Naive thymus-derived CD8-positive, alpha-beta T cell (primary cell): ENCODE data around the gene DNASE2. TPM values are rescaled to one million over a fixed set of nuclear protein-coding genes. Genes with fewer than 3 reads are reported as not detected.
"Not testable (repeated sequence)": the region's sequence is repeated elsewhere in the genome, so short reads cannot be mapped to it uniquely, and the experiment has no call there.

Experiments
- ATAC-seq, 2 donors: fragments of 150-1000 bp; cut with Tn5 transposase in 1 of 2; sonication (Bioruptor Pico), chemical (Tn5 transposase) in 1 of 2; 1 replicate in 1 of 2; 2 replicates in 1 of 2; pipeline ENCODE4 v1.10.0; 2021; ENCODE audit warnings: mild to moderate bottlenecking in 2 of 2, moderate library complexity in 2 of 2
- POLR2A ChIA-PET: fragments of 350-600 bp; sonication (Branson Sonifier 250); formaldehyde crosslinking; loops from one replicate; lab custom pipeline; 2021; ENCODE audit warnings: antibody characterized with exemption; lab: Charles Lee
- DNase-seq, 10 donors: peaks; one replicate each; pipeline versions ENCODE4 v3.0.0 to v3.0.0-alpha.2; 2020 to 2022
- H3K27ac Mint-ChIP-seq, 10 donors: one replicate each; pipeline ENCODE4 v1.8.0; 2020 to 2022; ENCODE audit warnings: mild to moderate bottlenecking in 10 of 10, mixed read lengths in 10 of 10, moderate library complexity in 4 of 10, inconsistent platforms in 1 of 10
- H3K27me3 Mint-ChIP-seq, 5 donors: one replicate each; pipeline ENCODE4 v1.8.0; 2021 to 2022; ENCODE audit warnings: mixed read lengths in 5 of 5
- H3K36me3 Mint-ChIP-seq, 3 donors: one replicate each; pipeline ENCODE4 v1.8.0; 2020 to 2022; ENCODE audit warnings: mixed read lengths in 3 of 3, mild to moderate bottlenecking in 2 of 3, inconsistent platforms in 1 of 3
- H3K4me1 Mint-ChIP-seq, 4 donors: one replicate each; pipeline ENCODE4 v1.8.0; 2021 to 2022; ENCODE audit warnings: mixed read lengths in 4 of 4
- H3K4me3 Mint-ChIP-seq, 10 donors: one replicate each; pipeline ENCODE4 v1.8.0; 2020 to 2022; ENCODE audit warnings: mild to moderate bottlenecking in 10 of 10, mixed read lengths in 10 of 10, moderate library complexity in 6 of 10, inconsistent platforms in 1 of 10
- H3K9me3 Mint-ChIP-seq, 9 donors: one replicate each; pipeline ENCODE4 v1.8.0; 2020 to 2022; ENCODE audit warnings: mixed read lengths in 9 of 9, mild to moderate bottlenecking in 3 of 9, inconsistent platforms in 1 of 9, moderate library complexity in 1 of 9
- polyA plus RNA-seq, 3 donors: library from polyadenylated mRNA; unstranded; fragments of 300-500 nt; fragmentation: Illumina TruSeq; gene quantifications; one replicate each; pipeline ENCODE4 v1.2.3, GENCODE V29; 2021
- total RNA-seq, 8 experiments: library from RNA in 2 of 8; stranded (reverse) in 2 of 8; gene quantifications; one replicate each; pipeline ENCODE4 v1.2.3 and lab custom pipeline; 2021 to 2026

The DNASE2 gene, protein sequence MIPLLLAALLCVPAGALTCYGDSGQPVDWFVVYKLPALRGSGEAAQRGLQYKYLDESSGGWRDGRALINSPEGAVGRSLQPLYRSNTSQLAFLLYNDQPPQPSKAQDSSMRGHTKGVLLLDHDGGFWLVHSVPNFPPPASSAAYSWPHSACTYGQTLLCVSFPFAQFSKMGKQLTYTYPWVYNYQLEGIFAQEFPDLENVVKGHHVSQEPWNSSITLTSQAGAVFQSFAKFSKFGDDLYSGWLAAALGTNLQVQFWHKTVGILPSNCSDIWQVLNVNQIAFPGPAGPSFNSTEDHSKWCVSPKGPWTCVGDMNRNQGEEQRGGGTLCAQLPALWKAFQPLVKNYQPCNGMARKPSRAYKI
- 10 to 100 TPM; 26.2 to 27.3 TPM for total RNA-seq
- polyA plus RNA-seq = 10 to 100 TPM; 46.1 to 49.5 (median 46.2) TPM
- total RNA-seq (lab: John Stamatoyannopoulos, UW) = 15.3 to 30.2 (median 22.7) reads per million in 6 experiments

DNA sequence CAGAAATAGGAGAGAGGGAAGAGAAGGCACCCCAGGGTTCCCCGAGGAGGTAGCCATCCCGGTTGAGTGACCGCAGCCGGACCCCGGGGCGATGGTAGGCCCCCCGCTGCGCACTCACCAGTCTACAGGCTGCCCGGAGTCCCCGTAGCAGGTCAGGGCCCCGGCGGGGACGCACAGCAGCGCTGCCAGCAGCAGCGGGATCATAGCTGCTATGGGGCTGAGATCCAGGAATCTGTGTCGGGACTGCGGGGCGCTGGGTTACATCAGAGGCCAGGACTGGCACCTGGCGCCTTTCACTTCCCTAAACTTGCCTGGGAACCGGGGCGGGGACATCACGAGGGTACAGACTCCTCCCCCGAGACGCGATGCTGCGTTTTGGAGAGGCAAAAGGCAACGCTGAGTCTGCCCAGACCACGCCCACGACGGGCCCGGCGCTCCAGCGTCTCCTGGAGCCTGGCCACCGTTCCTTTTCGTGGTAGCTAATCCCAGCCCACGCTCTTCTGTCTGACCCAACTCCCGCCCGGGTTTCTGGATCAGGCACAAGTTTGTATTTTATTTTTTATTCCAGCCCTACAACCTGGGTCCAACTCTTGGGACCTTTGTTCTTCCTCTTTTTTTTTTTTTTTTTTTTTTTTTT, at the start of gene DNASE2:
TSS of gene DNASE2 (minus strand) at position 278 of the 637 bp plus-strand sequence. CDS start at position 204, 74 bp downstream.
- POLR2A ChIA-PET = interaction anchor here (0.5 to 5.7 kb wide), 13 partner anchors 8 to 159 kb away, joined by 3 to 35 read pairs (median 4); partner anchors contain the start of genes FARSA, GCDH and SYCE2
- Mint-ChIP-seq H3K27me3 (no peaks in the 10 kb centered on the region), H3K36me3 (peaks cover 0 to 27% (median 12%) of the 10 kb centered on the region in 3 donors), H3K4me3 (peak within 1 kb of the TSS; percentile 83 to 91 (median 89)), H3K4me1 (peaks cover 9 to 31% (median 28%) of the 10 kb centered on the region in 4 donors), H3K9me3 (peaks cover 0 to 7% (median 0%) of the 10 kb centered on the region in 9 donors), H3K27ac (peak within 1 kb of the TSS; percentile 82 to 93 (median 90))
- peak; percentile 70 to 93 (median 83) for DNase-seq
- ATAC-seq = peak; percentile 67 to 75

DNA sequence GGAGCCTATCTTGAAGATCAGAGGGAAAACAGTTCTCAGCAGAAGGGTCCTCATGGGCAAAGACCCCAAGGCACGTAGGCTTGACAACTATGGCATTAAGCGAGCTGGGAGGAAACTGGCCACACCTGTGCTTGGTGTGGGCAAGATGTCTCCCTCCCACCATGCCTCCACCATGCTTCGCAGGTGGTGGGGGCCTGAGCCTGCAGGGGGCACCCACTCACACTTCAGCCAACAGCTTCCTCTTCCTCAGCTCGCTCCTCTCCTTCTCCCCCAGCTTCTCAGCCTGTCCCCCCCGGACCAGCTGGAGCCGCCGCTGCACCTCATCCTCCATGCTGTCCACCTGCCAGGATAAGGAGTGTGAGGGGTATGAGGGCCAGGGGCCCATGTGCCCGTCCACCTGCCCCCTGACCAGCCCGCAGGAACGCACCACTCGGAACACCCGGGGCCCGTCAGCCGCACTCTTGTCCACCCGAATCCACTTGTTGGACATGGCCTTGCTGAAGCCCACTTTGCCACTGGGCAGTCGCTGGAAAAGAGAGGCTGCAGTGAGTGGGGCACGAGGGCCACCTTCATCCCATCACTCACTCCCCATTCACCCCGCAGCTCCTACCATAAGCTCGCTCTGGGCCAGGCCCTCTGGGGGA, 48.9 kb upstream of the DNASE2 start:
- Mint-ChIP-seq H3K36me3 (peaks cover 0 to 57% (median 11%) of the 10 kb centered on the region in 3 donors), H3K9me3 (no peaks in the 10 kb centered on the region), H3K27ac (no peak overlapping the region), H3K4me3 (no peak overlapping the region), H3K27me3 (no peaks in the 10 kb centered on the region), H3K4me1 (peaks cover 14 to 32% (median 26%) of the 10 kb centered on the region in 4 donors)
- POLR2A ChIA-PET = interaction anchor here (1.6 to 6.0 kb wide), 2 partner anchors 12 to 39 kb away, joined by 5 to 122 read pairs; partner anchors contain the start of genes GCDH and SYCE2
- ATAC-seq (no peak), DNase-seq (no peak)

DNA sequence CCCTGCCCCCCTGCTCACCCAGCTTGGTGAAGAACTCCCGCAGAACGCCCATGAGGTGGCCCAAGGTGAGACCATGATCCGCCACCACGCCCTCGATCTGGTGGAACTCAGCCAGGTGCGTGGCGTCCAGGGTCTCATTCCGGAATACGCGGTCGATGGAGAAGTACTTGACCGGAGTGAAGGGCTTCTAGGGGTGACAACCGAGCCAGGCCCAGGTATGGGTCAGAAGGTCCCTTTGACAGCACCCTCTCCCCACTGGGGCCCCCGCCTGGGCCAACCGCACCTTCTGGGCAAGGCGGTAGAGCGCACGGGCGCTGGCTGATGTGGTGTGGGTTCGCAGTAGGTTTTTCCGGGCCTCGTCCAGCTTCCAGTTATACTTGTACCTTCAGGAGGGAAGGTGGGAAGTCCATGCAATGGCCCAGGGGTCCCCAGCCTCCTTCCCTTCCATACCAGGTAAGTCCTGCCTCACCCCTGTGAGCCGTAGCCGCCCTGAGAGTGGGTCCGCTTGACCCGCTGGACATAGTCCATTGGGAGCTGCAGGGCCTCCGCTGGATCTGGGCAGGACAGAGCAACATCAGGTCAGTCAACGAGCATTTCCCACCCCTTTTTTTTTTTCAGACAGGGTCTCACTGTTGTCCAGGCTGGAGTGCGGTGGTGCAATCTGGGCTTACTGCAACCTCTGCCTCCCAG, 43.5 kb upstream of the DNASE2 start:
- no peak for ATAC-seq
- Mint-ChIP-seq H3K4me1 (peaks cover 0 to 5% (median 3%) of the 10 kb centered on the region in 4 donors), H3K27ac (no peak overlapping the region), H3K36me3 (peaks cover 0 to 68% (median 23%) of the 10 kb centered on the region in 3 donors), H3K9me3 (no peaks in the 10 kb centered on the region), H3K27me3 (no peaks in the 10 kb centered on the region), H3K4me3 (no peak overlapping the region)
- DNase-seq = no peak
- POLR2A ChIA-PET = interaction anchor here (0.9 to 12.8 kb wide), 3 partner anchors 7 to 176 kb away, joined by 3 to 122 read pairs (median 3); partner anchors contain the start of gene FARSA

DNA sequence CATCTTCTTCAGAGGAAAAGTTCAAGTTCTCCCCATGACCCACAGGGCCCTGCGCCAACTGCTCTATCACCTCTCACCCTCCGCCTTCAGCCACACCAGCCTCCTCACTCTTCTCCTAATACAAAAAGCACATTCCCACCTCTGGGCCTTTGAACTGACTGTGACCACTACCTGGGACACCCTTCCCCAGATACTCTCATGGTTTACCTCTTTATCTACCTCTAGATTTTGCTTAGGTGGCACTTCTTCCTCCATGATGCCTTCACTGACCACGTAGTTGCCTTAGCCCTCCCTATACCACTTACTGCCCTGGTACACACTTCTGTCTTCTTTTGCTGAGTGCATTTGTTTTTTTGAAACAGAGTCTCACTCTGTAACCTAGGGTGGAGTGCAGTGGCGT, 41.7 kb upstream of the DNASE2 start:
- no peak for DNase-seq
- peaks cover 0 to 2% (median 0%) of the 10 kb centered on the region in 5 donors for H3K27me3 Mint-ChIP-seq
- no peaks in the 10 kb centered on the region for H3K9me3 Mint-ChIP-seq
- H3K4me1 Mint-ChIP-seq = peaks cover 6 to 14% (median 13%) of the 10 kb centered on the region in 4 donors
- peaks cover 0 to 51% (median 19%) of the 10 kb centered on the region in 3 donors for H3K36me3 Mint-ChIP-seq
- ATAC-seq = no peak
- peak overlapping the region in 4 of 10 donors; percentile 7 to 86 (median 50) for H3K27ac Mint-ChIP-seq
- POLR2A ChIA-PET = interaction anchor here (1.4 to 12.8 kb wide), 2 partner anchors 9 to 10 kb away, joined by 3 to 122 read pairs; partner anchors contain the start of gene FARSA
- peak overlapping the region in 1 of 10 donors; percentile 33 for H3K4me3 Mint-ChIP-seq

DNA sequence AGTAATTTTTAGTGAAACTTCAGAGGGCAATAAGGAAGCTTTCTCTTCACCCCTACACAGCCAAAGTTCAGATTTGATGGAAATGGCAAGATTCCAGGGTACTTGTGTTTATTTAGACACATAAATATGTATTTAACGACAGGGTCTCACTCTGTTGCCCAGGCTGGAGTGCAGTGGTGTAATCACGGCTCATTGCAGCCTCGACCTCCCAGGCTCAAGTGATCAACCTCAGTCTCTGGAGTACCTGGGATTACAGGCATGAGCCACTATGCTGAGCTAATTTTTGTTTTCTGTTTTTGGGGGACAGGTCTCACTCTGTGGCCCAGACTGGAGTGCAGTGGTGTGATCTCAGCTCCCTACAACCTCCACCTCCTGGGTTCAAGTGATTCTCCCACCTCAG, 39.8 kb upstream of the DNASE2 start:
- H3K4me3 Mint-ChIP-seq = peak overlapping the region in 1 of 10 donors; percentile 12
- no peaks in the 10 kb centered on the region for H3K9me3 Mint-ChIP-seq
- DNase-seq (no peak), ATAC-seq (no peak)
- peak overlapping the region in 5 of 10 donors; percentile 7 to 59 (median 47) for H3K27ac Mint-ChIP-seq
- peaks cover 6 to 20% (median 13%) of the 10 kb centered on the region in 4 donors for H3K4me1 Mint-ChIP-seq
- peaks cover 0 to 34% (median 13%) of the 10 kb centered on the region in 3 donors for H3K36me3 Mint-ChIP-seq
- peaks cover 0 to 2% (median 0%) of the 10 kb centered on the region in 5 donors for H3K27me3 Mint-ChIP-seq
- POLR2A ChIA-PET = interaction anchor here (0.7 to 12.8 kb wide), 3 partner anchors 11 to 174 kb away, joined by 3 to 122 read pairs (median 6); partner anchors contain the start of gene FARSA

DNA sequence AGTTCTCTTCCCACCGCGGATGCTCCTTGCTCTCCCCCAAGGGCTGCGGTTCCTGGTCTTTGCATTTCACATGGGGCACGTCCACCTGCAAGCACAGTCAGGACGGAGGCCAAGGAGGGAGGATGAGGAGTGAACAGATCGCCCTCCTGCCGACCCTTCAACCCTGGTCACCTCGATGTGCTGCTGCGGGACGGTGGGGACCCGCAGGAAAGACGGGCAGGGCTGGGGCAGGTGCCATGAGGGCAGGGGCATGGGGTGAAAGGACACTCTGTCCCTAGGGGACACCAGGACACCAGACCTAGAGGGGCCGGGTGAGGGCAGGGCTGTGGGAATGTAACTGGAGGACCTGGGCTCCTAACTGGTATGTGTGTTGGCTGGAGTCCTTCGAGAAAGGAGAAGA, 37.0 kb upstream of the DNASE2 start:
- Mint-ChIP-seq H3K27me3 (peaks cover 0 to 2% (median 0%) of the 10 kb centered on the region in 5 donors), H3K4me1 (peaks cover 17 to 47% (median 28%) of the 10 kb centered on the region in 4 donors), H3K4me3 (peak overlapping the region in 9 of 10 donors; percentile 7 to 77 (median 66)), H3K9me3 (no peaks in the 10 kb centered on the region), H3K36me3 (peaks cover 0 to 6% (median 5%) of the 10 kb centered on the region in 3 donors), H3K27ac (peak overlapping the region in 3 of 10 donors; percentile 24 to 96 (median 67))
- ATAC-seq (no peak), DNase-seq (no peak)
- POLR2A ChIA-PET = interaction anchor here (1.0 to 12.8 kb wide), 5 partner anchors 14 to 47 kb away, joined by 3 to 122 read pairs (median 9); partner anchors contain the start of genes DNASE2, FARSA and GCDH

DNA sequence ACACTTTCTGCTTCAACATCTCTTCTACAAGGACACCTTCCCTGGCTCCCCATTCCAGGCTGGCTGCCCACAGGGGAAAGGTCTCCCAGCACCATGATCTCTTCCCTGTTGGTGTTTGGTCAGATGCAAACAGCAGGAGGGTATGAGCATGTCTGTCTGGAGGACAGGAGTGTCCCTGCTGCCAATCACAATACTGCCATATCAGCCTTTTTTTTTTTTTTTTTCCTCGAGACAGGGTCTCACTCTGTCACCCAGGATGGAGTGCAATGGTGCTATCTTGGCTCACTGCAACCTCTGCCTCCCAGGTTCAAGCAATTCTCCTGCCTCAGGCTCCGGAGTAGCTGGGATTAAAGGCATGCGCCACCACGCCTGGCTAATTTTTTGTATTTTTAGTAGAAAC, 34.6 kb upstream of the DNASE2 start:
- Mint-ChIP-seq H3K4me3 (peak overlapping the region in 3 of 10 donors; percentile 28 to 37 (median 36)), H3K4me1 (peaks cover 15 to 50% (median 30%) of the 10 kb centered on the region in 4 donors), H3K27ac (peak overlapping the region in 5 of 10 donors; percentile 16 to 82 (median 55))
- not testable (repeated sequence) for DNase-seq, H3K27me3 Mint-ChIP-seq, H3K36me3 Mint-ChIP-seq, ATAC-seq, H3K9me3 Mint-ChIP-seq
- POLR2A ChIA-PET = interaction anchor here (0.6 to 12.8 kb wide), 7 partner anchors 13 to 219 kb away, joined by 3 to 122 read pairs (median 12); partner anchors contain the start of genes CALR, FARSA, FBXW9 and GCDH

DNA sequence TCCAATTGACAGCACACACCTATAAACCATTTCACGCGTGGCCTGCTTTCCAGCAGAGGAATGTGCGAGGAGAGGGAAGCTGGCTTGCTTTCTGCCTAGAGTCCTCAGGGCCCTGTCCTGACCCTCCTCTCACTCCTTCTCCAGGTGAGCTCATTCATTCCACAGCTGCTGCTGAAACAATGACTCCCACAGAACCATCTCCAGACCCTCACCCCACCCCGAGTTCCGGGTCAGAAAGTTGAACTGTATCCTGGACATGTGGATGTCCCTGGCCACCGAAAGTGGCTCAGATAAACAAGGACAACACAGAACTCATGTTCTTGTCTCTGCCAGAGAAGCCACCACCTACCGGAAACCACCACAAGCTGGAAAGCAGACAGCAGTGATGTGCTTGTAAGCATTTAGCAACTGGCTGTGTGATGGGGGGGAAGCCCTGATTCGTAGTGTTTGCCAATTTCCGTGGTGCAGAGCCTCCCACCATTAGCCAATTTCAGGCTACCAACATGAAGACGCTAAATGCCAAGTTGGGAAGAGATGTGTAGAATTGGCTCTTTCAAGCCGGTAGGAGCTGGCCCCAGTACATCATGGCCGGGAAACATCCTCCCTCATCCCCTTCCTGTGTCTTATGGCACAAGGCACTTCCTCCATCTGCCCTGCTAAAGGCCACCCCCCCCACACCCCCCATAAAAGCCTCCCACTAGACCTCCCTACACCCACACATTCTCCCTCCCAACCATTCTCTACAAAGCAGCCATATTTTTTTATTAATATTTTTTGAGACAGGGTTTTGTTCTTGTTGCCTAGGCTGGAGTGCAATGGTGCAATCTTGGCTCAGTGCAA, 32.8 kb upstream of the DNASE2 start:
- POLR2A ChIA-PET = interaction anchor here (0.6 to 12.8 kb wide), 20 partner anchors 9 to 190 kb away, joined by 3 to 122 read pairs (median 5); partner anchors contain the start of genes CALR, FARSA, GADD45GIP1 and GCDH
- peak overlapping the region; percentile 93 to 99 (median 98) for H3K27ac Mint-ChIP-seq
- peaks cover 14 to 44% (median 25%) of the 10 kb centered on the region in 4 donors for H3K4me1 Mint-ChIP-seq
- peak; percentile 94 to 95 for ATAC-seq
- H3K4me3 Mint-ChIP-seq = peak overlapping the region; percentile 60 to 83 (median 75)
- no peaks in the 10 kb centered on the region for H3K9me3 Mint-ChIP-seq
- peak in 9 of 10 donors; percentile 47 to 81 (median 59) for DNase-seq
- H3K27me3 Mint-ChIP-seq = peaks cover 0 to under 1% (median 0%) of the 10 kb centered on the region in 5 donors
- no peaks in the 10 kb centered on the region for H3K36me3 Mint-ChIP-seq

DNA sequence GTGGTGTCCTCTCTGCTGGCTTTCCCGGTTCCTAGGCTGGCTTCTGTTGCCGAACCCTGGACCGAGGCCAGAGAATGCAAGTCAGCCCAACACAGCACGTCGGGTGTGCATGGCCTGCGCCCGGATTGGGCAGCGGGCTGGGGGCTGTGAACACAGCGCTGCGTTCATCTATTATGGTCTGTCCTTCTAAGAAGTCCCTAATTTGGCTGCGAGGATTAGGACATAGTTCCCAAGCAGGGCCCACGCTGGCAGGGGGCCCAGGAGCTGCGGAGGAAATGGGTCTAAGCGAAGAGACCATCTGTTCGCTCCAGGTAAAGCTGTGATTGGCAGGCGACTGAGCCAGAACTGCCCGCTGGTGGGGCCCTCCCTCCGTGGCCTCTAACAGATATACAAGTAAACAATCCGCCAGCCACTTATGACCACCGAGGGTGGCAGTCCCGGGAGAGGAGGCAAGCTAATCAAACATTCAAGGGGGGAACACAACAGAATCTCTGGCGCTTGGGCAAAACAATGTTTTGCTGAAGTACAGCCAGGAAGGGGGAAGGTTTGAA, 31.8 kb upstream of the DNASE2 start:
- H3K36me3 Mint-ChIP-seq = no peaks in the 10 kb centered on the region
- peak overlapping the region; percentile 93 to 99 (median 98) for H3K27ac Mint-ChIP-seq
- DNase-seq = no peak
- H3K27me3 Mint-ChIP-seq = no peaks in the 10 kb centered on the region
- no peaks in the 10 kb centered on the region for H3K9me3 Mint-ChIP-seq
- peak overlapping the region in 4 of 10 donors; percentile 10 to 82 (median 52) for H3K4me3 Mint-ChIP-seq
- POLR2A ChIA-PET = interaction anchor here (0.5 to 12.8 kb wide), 16 partner anchors 10 to 204 kb away, joined by 3 to 122 read pairs (median 5); partner anchors contain the start of genes CALR, FARSA, GADD45GIP1 and GCDH
- H3K4me1 Mint-ChIP-seq = peaks cover 13 to 37% (median 17%) of the 10 kb centered on the region in 4 donors
- no peak for ATAC-seq

DNA sequence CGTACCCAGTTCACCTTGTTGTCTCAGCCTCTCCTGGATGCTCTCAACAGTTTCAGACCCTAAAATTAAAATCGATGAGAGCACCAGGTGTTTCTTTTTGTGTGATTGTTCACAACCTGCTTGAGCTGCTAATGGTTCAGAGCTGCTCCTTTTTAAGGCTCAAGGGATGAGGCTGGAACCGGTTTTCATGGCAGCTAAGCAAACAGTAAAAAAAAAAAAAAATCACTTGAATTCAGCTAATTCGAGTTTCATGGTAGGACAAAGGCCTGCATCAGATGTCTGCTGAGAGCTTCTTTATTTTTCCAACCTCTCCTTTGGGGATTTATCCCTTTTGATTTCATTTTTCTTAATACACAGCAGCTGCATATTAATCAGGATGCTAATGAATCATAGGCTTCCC, 31.3 kb upstream of the DNASE2 start:
- DNase-seq (no peak), ATAC-seq (no peak)
- Mint-ChIP-seq H3K27me3 (no peaks in the 10 kb centered on the region), H3K4me1 (peaks cover 13 to 37% (median 17%) of the 10 kb centered on the region in 4 donors), H3K27ac (peak overlapping the region in 9 of 10 donors; percentile 23 to 98 (median 81)), H3K9me3 (no peaks in the 10 kb centered on the region), H3K4me3 (no peak overlapping the region), H3K36me3 (no peaks in the 10 kb centered on the region)
- POLR2A ChIA-PET = interaction anchor here (0.5 to 12.8 kb wide), 11 partner anchors 9 to 148 kb away, joined by 3 to 122 read pairs (median 9); partner anchors contain the start of genes CALR, FARSA, GADD45GIP1 and GCDH
